Inferior parietal cortex (tissue), 1 donor: ENCODE results near the gene NECAB2.

Source experiments
- DNase-seq: peaks from one replicate; pipeline ENCODE4 v3.0.0-alpha.2; 2016; ENCODE audit errors: extremely low spot score

Gene NECAB2

GRCh38 chr16:84024854-84025253, 56.8 kb downstream of the NECAB2 start:
- DNase-seq: no peak

GRCh38 chr16:84026606-84027005, 58.6 kb downstream of the NECAB2 start:
- no peak for DNase-seq

- DNase-seq: no peak
Measured at GRCh38 chr16:84027625-84028024, 59.6 kb downstream of the NECAB2 start.

- no peak for DNase-seq
Measured at GRCh38 chr16:84029297-84030047, 61.4 kb downstream of the NECAB2 start.

GRCh38 chr16:84031556-84031955, 63.5 kb downstream of the NECAB2 start:
- no peak for DNase-seq

- no peak for DNase-seq
Measured at GRCh38 chr16:84032458-84033178, 64.6 kb downstream of the NECAB2 start.

- DNase-seq: no peak
Measured at GRCh38 chr16:84033251-84034195, 65.5 kb downstream of the NECAB2 start.

GRCh38 chr16:84034516-84034915, 66.5 kb downstream of the NECAB2 start:
- no peak for DNase-seq

GRCh38 chr16:84036131-84036530, 68.1 kb downstream of the NECAB2 start:
- DNase-seq: no peak

GRCh38 chr16:84036982-84037425, 69.0 kb downstream of the NECAB2 start:
- no peak for DNase-seq

- no peak for DNase-seq
Measured at GRCh38 chr16:84038469-84038868, 70.4 kb downstream of the NECAB2 start.

- DNase-seq: no peak
Measured at GRCh38 chr16:84039696-84040095, 71.7 kb downstream of the NECAB2 start.

- no peak for DNase-seq
Measured at GRCh38 chr16:84040226-84040822, 72.3 kb downstream of the NECAB2 start.

GRCh38 chr16:84040823-84041820, 73.1 kb downstream of the NECAB2 start:
- no peak for DNase-seq

GRCh38 chr16:84041881-84042280, 73.8 kb downstream of the NECAB2 start:
- DNase-seq: no peak

- DNase-seq: no peak
Measured at GRCh38 chr16:84042308-84042878, 74.3 kb downstream of the NECAB2 start, which contains the start of gene SLC38A8. SLC38A8 (minus strand) TSS chr16:84042795; CDS start chr16:84042157, 638 bp downstream.

- DNase-seq: no peak
Measured at GRCh38 chr16:84042879-84043485, 74.9 kb downstream of the NECAB2 start.

GRCh38 chr16:84043486-84044117, 75.6 kb downstream of the NECAB2 start:
- no peak for DNase-seq

GRCh38 chr16:84044118-84044488, 76.1 kb downstream of the NECAB2 start:
- DNase-seq: no peak
